Eye (tissue), 1 donor: Measurements from ENCODE around the gene KDM1B.
"Not testable (repeated sequence)": the region's sequence is repeated elsewhere in the genome, so short reads cannot be mapped to it uniquely, and the experiment has no call there.

Experiments used
- DNase-seq: peaks from one replicate; pipeline ENCODE4 v3.0.0-alpha.2; 2015

KDM1B gene

DNA sequence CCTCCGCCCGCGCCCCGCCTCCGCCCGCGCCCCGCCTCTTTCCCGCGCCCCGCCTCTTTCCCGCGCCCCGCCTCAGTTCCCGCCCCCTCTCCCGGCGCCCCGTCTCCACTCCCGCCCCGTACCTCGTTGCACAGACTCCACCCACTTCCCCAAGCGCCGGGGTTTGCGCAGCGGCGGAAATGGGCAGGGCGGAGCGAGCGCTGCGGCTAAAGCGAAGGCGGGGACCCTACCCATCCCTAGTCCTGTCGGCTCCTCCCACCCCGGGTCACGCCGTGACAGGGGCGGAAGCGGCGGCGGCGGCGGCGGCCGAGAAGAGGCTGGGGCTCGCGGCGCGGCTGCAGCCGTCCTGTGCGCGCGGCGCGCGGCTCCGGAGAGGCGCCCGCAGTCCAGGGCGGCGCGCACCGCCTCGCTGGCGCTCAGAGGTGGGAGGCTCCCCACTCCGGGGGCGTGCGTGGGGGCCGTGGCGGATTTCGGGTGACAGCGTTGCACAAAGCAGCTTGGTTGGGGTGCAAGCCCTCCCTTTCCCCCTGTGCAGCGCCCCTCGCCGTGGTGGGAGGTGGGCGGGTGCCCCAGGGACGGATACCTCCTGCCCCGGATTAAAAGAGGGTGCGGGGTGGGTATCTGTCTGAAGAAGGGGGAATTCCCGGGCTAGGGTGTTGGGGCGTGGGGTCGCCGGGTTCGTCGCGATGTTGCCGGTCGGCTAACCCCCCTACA, at the start of gene KDM1B:
TSS of gene KDM1B (plus strand) at position 273 of the 714 bp plus-strand sequence. CDS start 4,474 bp downstream, outside the sequence.
- DNase-seq = peak; percentile 99

GRCh38 chr6:18107061-18107460, 48.2 kb upstream of the KDM1B start:
- DNase-seq = no peak

DNA sequence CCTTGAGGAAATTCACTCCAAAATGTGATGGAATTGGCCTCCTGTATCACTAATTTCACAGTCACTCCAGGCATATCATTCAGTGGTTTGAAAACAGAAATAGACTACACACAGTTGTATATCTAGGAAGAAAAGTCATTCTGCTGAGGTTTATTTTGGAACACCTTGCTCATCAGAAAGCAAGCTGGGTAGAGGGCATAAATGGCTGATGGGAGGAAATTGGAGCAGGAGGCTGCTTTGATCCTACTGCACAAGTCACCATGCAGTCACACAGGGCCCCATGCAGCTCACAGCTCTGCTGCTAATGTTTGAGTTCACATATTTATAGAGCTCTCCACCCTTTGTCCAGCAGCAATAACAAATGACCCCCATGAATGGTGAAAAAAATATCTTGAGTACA, 45.1 kb upstream of the KDM1B start:
- DNase-seq = no peak

- DNase-seq = no peak
Measured at GRCh38 chr6:18115356-18115755, 39.9 kb upstream of the KDM1B start.

- DNase-seq = no peak
Measured at GRCh38 chr6:18117136-18117535, 38.1 kb upstream of the KDM1B start.

DNA sequence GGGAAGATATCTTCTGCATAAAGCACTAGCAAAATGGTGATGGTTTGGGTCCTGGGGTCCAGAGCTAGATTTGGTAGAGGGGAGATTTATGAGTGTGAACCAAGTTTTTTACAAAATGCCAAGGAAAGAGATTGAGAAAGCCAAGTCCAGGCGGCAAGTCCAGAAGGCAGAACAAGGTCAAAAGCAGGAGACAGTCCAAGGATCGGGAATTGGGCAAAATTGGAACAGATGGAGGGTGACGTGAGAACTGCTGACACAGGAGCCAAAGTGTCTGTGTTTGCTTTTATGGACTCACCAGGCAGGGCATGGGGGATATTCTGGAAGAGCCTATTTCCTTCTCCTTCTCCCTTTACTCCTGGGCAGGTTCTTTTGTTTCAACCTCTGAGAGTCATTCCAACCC, 36.9 kb upstream of the KDM1B start:
- DNase-seq = no peak

- DNase-seq = no peak
Measured at GRCh38 chr6:18119236-18119635, 36.0 kb upstream of the KDM1B start.

GRCh38 chr6:18121580-18122127, 33.6 kb upstream of the KDM1B start:
- DNase-seq = no peak

DNA sequence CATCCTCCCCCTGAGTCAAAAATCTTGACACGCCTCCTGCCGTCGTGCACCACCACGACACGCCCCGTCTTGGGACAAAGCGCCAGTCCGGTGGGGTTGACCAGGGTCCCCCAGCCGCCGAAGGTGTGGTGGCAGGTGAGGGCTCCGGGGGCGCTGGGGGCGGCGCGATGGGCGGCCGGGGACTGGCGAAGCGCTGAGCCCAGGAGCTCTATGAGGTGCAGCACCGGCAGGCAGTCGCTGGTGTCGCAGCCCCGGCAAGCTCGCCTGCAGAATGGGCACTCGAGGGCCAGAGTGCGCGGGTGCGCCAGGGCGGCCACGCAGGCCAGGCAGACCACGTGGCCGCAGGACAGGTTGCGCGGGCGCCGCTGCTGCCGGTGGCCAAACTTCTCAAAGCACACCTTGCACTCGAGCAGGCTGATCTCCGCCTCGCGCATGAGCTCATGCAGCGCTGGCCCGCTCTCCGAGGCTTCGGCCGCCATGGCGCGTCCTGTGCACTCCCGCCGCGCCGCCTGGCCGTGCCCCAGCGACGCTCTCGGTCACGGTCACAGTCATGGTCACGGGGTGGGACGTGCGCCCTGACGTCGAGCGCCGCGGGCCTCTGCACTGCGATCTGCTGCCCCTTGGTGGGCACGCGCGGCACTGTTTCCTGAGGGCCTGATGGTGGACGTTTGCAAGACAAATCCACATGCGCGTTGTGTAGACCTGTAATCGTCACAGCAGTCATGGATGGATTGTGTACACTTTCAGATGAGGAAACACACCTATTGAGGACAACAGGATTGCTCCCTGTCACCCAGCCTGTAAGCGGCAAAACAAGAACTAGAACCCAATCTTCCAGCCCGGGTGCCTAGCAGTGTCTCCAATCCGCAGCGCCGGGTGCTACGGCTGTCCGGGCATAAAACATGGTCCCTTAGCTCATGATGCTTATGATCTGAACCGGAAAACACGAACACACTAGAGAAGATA, 32.8 kb upstream of the KDM1B start, which contains the start of gene NHLRC1:
TSS of gene NHLRC1 (minus strand) at position 550 of the 966 bp plus-strand sequence. CDS start at position 479, 71 bp downstream.
- DNase-seq = peak; percentile 95

GRCh38 chr6:18126121-18126520, 29.1 kb upstream of the KDM1B start:
- DNase-seq = no peak

GRCh38 chr6:18132346-18132745, 22.9 kb upstream of the KDM1B start:
- DNase-seq = no peak

DNA sequence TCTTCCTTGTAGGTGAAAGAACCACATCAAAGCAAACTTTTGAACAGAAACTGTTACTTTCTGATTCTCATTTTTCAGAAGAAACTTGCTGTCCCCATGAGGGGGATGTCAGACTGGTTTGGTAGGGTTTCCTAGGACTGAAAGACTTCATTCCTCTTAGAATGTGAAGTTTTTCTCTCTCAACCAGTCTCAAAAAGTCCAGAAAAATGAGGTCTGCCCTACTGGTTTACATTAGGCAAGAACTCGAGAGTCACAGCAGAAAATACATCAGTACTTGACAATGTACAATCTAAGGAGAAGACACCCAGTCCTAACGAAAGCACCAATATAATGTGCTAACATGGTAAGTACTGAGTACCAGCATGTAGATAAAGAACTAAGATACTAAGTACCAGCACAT, 20.1 kb upstream of the KDM1B start:
- DNase-seq = no peak

- DNase-seq = no peak
Measured at GRCh38 chr6:18136260-18136659, 19.0 kb upstream of the KDM1B start.

DNA sequence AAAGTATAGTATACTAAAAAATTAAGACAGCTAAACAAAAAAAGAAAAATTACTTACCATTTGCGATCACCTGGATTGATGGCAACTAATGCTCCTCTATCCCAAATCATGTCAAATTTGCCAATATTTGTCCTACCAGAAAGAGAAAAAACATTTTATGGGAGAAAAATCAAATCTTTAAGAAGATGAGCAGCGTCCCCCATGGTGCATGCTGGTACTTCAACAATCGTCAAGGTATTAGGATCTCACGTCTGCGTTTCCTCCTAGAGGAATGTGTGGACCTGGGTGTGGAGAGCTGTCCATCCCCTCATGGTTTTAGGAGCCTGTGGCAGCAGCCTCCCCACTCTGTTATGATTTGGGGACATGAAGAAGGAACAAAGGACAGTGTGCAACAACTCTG, 16.3 kb upstream of the KDM1B start:
- DNase-seq = no peak

DNA sequence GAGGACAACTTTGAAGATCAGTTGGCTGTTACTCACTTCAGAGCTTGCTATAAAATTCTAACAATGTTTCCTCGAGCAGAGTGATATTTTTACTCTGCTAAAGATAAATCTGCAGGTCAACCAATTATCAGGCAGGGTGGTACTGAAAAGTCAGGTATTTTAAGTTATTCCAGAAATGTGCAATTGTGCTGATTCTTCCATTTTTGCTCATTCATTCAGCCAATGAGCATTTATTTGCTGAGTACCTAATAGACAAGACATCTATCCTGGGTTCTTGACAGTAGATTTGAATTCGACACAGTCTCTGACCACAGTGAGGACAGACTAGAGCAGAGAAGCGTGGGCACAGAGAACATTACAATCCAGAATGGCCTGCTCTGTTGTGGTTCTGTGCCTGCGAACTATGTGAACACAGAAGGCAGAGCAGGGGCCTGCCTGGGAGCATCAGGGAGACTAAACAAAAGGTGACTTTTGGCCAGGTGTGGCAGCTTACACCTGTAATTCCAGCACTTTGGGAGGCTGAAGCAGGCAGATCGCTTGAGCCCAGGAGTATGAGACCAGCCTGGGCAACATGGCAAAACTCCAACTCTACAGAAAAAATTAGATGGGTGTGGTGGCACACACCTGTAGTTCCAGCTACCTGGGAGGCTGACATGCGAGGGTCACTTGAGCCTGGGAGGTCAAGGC, 15.1 kb upstream of the KDM1B start:
- no peak for DNase-seq

DNA sequence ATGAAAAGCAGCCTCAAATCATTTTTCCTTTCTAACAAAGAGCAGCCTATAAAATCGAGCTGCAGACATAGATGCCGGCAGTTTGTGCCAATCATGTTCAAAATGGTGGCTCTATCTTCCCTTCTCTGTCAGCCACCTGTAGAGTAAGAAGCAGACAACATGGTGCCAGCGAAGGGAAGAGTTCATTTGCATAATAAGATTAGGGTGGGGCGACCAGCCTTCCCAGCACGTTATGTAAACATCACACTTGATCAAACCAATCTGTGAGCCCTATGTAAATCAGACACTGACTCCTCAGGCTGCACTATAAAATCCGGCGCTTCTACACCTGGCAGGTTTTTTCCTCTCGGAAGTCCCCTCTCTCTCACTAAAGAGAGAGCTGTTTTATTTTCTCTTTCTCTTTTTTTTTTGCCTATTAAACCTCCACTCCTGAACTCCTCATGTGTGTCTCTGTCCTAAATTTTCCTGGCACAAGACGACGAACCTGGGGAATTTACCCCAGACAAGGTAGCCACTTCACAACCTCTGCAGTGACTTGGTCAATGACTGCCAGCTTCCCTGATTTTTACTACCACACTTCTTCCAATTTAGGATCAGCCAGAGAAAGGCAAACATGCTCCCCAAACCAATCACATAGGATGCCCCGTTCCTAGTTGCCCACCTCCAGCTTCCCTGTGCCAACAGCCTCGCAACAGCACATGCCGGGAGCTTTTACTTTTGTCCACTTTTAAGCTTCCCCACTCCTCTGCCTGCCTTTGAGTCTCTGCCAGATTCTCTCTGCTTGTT, 13.2 kb upstream of the KDM1B start:
- no peak for DNase-seq

DNA sequence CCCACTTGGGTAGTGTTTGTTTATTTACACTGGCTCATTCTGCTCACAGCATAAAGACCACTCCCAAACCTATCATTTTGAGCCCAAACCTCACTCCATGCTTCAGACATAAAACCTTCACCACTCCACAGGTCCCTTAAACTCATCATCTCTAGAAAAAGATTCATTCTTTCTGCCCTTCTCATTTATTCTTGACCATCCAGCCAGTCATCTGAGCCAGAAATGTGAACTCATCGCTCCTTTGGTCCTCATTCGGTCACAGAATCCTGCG, 12.7 kb upstream of the KDM1B start:
- DNase-seq = no peak

- DNase-seq = no peak
Measured at GRCh38 chr6:18147160-18147559, 8.1 kb upstream of the KDM1B start.

- no peak for DNase-seq
Measured at GRCh38 chr6:18147616-18148015, 7.6 kb upstream of the KDM1B start.

- no peak for DNase-seq
Measured at GRCh38 chr6:18148304-18149025, 6.8 kb upstream of the KDM1B start.

- DNase-seq = not testable (repeated sequence)
Measured at GRCh38 chr6:18151391-18151790, 3.8 kb upstream of the KDM1B start.

GRCh38 chr6:18151801-18152200, 3.4 kb upstream of the KDM1B start:
- no peak for DNase-seq
